Posterior vena cava (tissue), 2 donors: ENCODE measurements around the gene WWOX. TPM values are rescaled to one million over a fixed set of nuclear protein-coding genes. Genes with fewer than 3 reads are reported as not detected.

Experiments used
- DNase-seq: peaks from one replicate; pipeline ENCODE4 v3.0.0-alpha.2; 2020; ENCODE audit warnings: low spot score
- intact Hi-C, 2 donors: fragments of 100-400 bp; cut with DNase I; formaldehyde crosslinking; loops; one replicate each; pipeline versions ENCODE4 v1.14.1 to v1.14.2; 2022 to 2023
- total RNA-seq, 2 donors: library from RNA; stranded (reverse); fragmentation: NEBNext Ultra II Directional; extraction: Animal tissue kit (Norgen Biotek cat#: 25700); gene quantifications; one replicate each; pipeline ENCODE4 v1.2.1, GENCODE V29; 2021
- donor health status: DM: yes; HTN: yes; CAD: no.
- donor health status: DM: yes; HTN: yes; CAD: no.

The WWOX gene
- total RNA-seq, 2 donors from 2014 or later: 12.5 to 16.9 TPM

GRCh38 chr16:78656887-78657286 lies 557.4 kb downstream of the WWOX start:
- intact Hi-C loops: no loop called here
- DNase-seq: no peak

GRCh38 chr16:78659216-78659615 lies 559.8 kb downstream of the WWOX start:
- intact Hi-C loops: no loop called here
- no peak for DNase-seq

GRCh38 chr16:78659668-78660217 lies 560.3 kb downstream of the WWOX start:
- no peak for DNase-seq
- intact Hi-C loops: no loop called here

GRCh38 chr16:78660795-78661194 lies 561.3 kb downstream of the WWOX start:
- DNase-seq: no peak
- intact Hi-C loops: no loop called here

GRCh38 chr16:78663690-78664089 lies 564.2 kb downstream of the WWOX start:
- intact Hi-C loops: no loop called here

GRCh38 chr16:78664811-78665772 lies 565.6 kb downstream of the WWOX start:
- DNase-seq: no peak
- intact Hi-C loops: no loop called here

More at GRCh38 chr16:78663690-78664089, 564.2 kb downstream of the WWOX start:
- DNase-seq: no peak

GRCh38 chr16:78666318-78666717 lies 566.9 kb downstream of the WWOX start:
- DNase-seq: no peak
- intact Hi-C loops: no loop called here

- intact Hi-C loops: no loop called here
- DNase-seq: no peak
Observed at GRCh38 chr16:78667675-78668074, 568.2 kb downstream of the WWOX start.

GRCh38 chr16:78668393-78668792 lies 568.9 kb downstream of the WWOX start:
- intact Hi-C loops: no loop called here
- no peak for DNase-seq

GRCh38 chr16:78669994-78670393 lies 570.5 kb downstream of the WWOX start:
- intact Hi-C loops: no loop called here
- peak; percentile 83 for DNase-seq

- DNase-seq: no peak
- intact Hi-C loops: no loop called here
Observed at GRCh38 chr16:78672779-78673556, 573.5 kb downstream of the WWOX start.

GRCh38 chr16:78673884-78674283 lies 574.4 kb downstream of the WWOX start:
- no peak for DNase-seq
- intact Hi-C loops: no loop called here

GRCh38 chr16:78675312-78675711 lies 575.9 kb downstream of the WWOX start:
- intact Hi-C loops: loop anchor here in 1 of 2 donors (5.0 kb wide), 1 partner anchor 1253 kb away; no protein-coding TSS in a partner anchor
- DNase-seq: no peak

GRCh38 chr16:78675951-78676792 lies 576.7 kb downstream of the WWOX start:
- intact Hi-C loops: loop anchor here in 1 of 2 donors (5.0 kb wide), 1 partner anchor 1254 kb away; no protein-coding TSS in a partner anchor
- DNase-seq: no peak

GRCh38 chr16:78677181-78677731 lies 577.8 kb downstream of the WWOX start:
- intact Hi-C loops: loop anchor here in 1 of 2 donors (5.0 kb wide), 1 partner anchor 1255 kb away; no protein-coding TSS in a partner anchor
- DNase-seq: no peak

GRCh38 chr16:78679546-78679945 lies 580.1 kb downstream of the WWOX start:
- no peak for DNase-seq
- intact Hi-C loops: loop anchor here in 1 of 2 donors (5.0 kb wide), 1 partner anchor 1257 kb away; no protein-coding TSS in a partner anchor

- intact Hi-C loops: no loop called here
- DNase-seq: no peak
Observed at GRCh38 chr16:78681743-78682142, 582.3 kb downstream of the WWOX start.

- intact Hi-C loops: no loop called here
- DNase-seq: peak; percentile 91
Observed at GRCh38 chr16:78684030-78684611, 584.7 kb downstream of the WWOX start.
